Upper lobe of left lung (tissue), 6 donors: ENCODE results near the gene TRAF3. TPM values are rescaled to one million over a fixed set of nuclear protein-coding genes. Genes with fewer than 3 reads are reported as not detected.

Experiments used
- ATAC-seq, 2 donors: fragments of 200-7000 bp; cut with Tn5 transposase; one replicate each; pipeline ENCODE4 v1.9.1; 2022; ENCODE audit warnings: mild to moderate bottlenecking in 2 of 2, moderate library complexity in 2 of 2; ENCODE audit not compliant: low FRiP score in 2 of 2
- DNase-seq, 2 donors: peaks; one replicate each; pipeline ENCODE4 v3.0.0-alpha.2; 2019 to 2020
- H3K27ac ChIP-seq, 4 donors: fragments of 200-600 bp; sonication (generic); one replicate each; pipeline ENCODE4 v1.5.1; 2016 to 2019
- H3K27me3 ChIP-seq, 4 donors: fragments of 200-600 bp; sonication (generic); one replicate each; pipeline ENCODE4 v1.5.1; 2017 to 2019
- H3K36me3 ChIP-seq, 4 donors: fragments of 200-600 bp; sonication (generic); one replicate each; pipeline ENCODE4 v1.5.1; 2016 to 2019
- H3K4me1 ChIP-seq, 4 donors: fragments of 200-600 bp; sonication (generic); one replicate each; pipeline ENCODE4 v1.5.1; 2018 to 2019
- H3K4me3 ChIP-seq, 4 donors: fragments of 200-600 bp; sonication (generic); one replicate each; pipeline ENCODE4 v1.5.1; 2017 to 2019; ENCODE audit warnings: mild to moderate bottlenecking in 2 of 4, moderate library complexity in 1 of 4
- H3K9me3 ChIP-seq, 4 donors: fragments of 200-600 bp; sonication (generic); one replicate each; pipeline ENCODE4 v1.5.1; 2018 to 2019
- EP300 ChIP-seq, 4 donors: sonication (generic); formaldehyde crosslinking; IDR thresholded peaks; one replicate each; pipeline ENCODE4 v1.5.1; 2017; ENCODE audit warnings: antibody characterized with exemption in 4 of 4, control low read depth in 2 of 4
- POLR2A ChIP-seq, 4 donors: fragments of 450-650 bp; IDR thresholded peaks; one replicate each; pipeline ENCODE4 v1.5.1; 2016 to 2017; ENCODE audit warnings: antibody characterized with exemption in 4 of 4, mild to moderate bottlenecking in 2 of 4
- POLR2AphosphoS5 ChIP-seq, 2 donors: sonication (generic); formaldehyde crosslinking; IDR thresholded peaks; one replicate each; pipeline ENCODE4 v1.5.1; 2017; ENCODE audit warnings: antibody characterized with exemption in 2 of 2
- WGBS, 2 donors: methylation state at CpG; one replicate each; pipeline ENCODE4 v1.1.5; 2017 to 2018; 5-methylcytosine and 5-hydroxymethylcytosine counted together
- total RNA-seq, 6 donors: library from RNA; depleted of rRNA in 4 of 6; stranded (reverse); fragments of >200 nt in 4 of 6; gene quantifications; one replicate each; pipeline versions ENCODE4 v1.1.0 to v1.2.1, GENCODE V29; 2016 to 2021
- TF ChIP-seq, protein P1 (sequence below), 6 experiments: fragments of 450-650 bp in 4 of 6; fragments of 200-600 bp in 2 of 6; sonication (generic) in 2 of 6; IDR thresholded peaks; one replicate each; pipeline ENCODE4 v1.5.1; 2016 to 2019; ENCODE audit warnings: antibody characterized with exemption in 6 of 6
- donor health status: DM: no; HTN: no; CAD: no; lungs with moderate emphysema.
- donor health status: DM: no; HTN: yes; CAD: no; lungs with severe emphysema.

Gene TRAF3
- total RNA-seq, 6 donors from 2014 or later: 14.7 to 45.4 (median 22.1) TPM

DNA sequence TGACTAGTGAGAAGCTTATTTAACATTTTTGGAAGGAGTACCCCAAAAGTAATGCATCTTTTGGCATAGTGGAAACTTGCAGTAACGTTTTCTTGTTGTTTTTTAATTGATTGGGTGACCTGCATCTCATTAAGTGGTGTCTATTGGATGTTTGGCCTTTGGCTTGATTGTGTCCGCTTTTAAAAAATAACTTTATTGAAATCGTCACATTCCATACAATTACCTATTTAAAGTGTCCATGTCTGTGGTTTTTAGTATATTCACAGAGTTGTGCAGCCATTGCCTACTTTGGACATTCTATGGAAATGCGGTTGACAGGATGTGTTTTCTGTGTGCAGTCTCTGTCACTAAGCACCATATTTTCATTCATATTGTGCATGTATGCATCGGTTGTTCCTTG, 46.3 kb downstream of the TRAF3 start:
- peaks cover 0 to 5% (median 2%) of the 10 kb centered on the region in 4 donors for H3K4me1 ChIP-seq
- TF ChIP-seq POLR2AphosphoS5 (IDR thresholded peaks at IDR 0.05): no peak
- TF ChIP-seq POLR2A (IDR thresholded peaks at IDR 0.05): no peak
- TF ChIP-seq, protein P1, sequence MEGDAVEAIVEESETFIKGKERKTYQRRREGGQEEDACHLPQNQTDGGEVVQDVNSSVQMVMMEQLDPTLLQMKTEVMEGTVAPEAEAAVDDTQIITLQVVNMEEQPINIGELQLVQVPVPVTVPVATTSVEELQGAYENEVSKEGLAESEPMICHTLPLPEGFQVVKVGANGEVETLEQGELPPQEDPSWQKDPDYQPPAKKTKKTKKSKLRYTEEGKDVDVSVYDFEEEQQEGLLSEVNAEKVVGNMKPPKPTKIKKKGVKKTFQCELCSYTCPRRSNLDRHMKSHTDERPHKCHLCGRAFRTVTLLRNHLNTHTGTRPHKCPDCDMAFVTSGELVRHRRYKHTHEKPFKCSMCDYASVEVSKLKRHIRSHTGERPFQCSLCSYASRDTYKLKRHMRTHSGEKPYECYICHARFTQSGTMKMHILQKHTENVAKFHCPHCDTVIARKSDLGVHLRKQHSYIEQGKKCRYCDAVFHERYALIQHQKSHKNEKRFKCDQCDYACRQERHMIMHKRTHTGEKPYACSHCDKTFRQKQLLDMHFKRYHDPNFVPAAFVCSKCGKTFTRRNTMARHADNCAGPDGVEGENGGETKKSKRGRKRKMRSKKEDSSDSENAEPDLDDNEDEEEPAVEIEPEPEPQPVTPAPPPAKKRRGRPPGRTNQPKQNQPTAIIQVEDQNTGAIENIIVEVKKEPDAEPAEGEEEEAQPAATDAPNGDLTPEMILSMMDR (IDR thresholded peaks at IDR 0.05): no peak
- no peak for TF ChIP-seq EP300 (IDR thresholded peaks at IDR 0.05)
- ATAC-seq: no peak
- H3K27ac ChIP-seq: no peak overlapping the region
- H3K36me3 ChIP-seq: peaks cover 0 to 3% (median 0%) of the 10 kb centered on the region in 4 donors
- no peak overlapping the region for H3K4me3 ChIP-seq
- WGBS, 2 donors: 88 to 95% methylated on average over 5 of the region's 5 CpGs
- no peak for DNase-seq
- H3K27me3 ChIP-seq: no peaks in the 10 kb centered on the region
- no peaks in the 10 kb centered on the region for H3K9me3 ChIP-seq

DNA sequence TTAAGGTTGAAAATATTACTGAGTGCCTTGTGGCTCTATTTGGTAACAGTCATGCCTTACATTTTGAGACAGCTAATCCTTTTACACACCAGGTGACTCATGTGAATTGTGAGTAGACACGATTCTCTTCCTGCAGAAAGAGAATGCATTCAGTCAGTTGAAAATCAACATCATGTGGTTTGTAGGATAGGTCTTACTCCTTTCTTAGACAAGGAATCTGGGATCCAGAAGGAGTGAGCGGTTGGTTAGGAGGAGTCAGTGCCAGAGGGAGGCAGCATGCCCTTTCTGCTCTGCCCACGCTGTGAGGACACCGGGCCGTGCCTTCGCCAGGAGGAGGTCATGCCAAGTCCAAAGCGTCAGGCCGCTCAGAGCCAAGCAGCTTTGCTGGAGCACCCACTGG, 47.6 kb downstream of the TRAF3 start:
- Histone ChIP-seq H3K9me3 (no peaks in the 10 kb centered on the region), H3K36me3 (peaks cover 0 to 3% (median 0%) of the 10 kb centered on the region in 4 donors), H3K27me3 (no peaks in the 10 kb centered on the region), H3K4me3 (no peak overlapping the region), H3K27ac (no peak overlapping the region), H3K4me1 (peaks cover 0 to 4% (median 0%) of the 10 kb centered on the region in 4 donors)
- no peak for TF ChIP-seq POLR2AphosphoS5 (IDR thresholded peaks at IDR 0.05)
- no peak for TF ChIP-seq EP300 (IDR thresholded peaks at IDR 0.05)
- TF ChIP-seq, protein P1 (IDR thresholded peaks at IDR 0.05): no peak
- TF ChIP-seq POLR2A (IDR thresholded peaks at IDR 0.05): no peak
- WGBS, 2 donors: 68 to 94% methylated on average over 8 of the region's 8 CpGs
- DNase-seq (peak in 1 of 2 donors; percentile 58), ATAC-seq (peak in 1 of 2 donors; percentile 10)

DNA sequence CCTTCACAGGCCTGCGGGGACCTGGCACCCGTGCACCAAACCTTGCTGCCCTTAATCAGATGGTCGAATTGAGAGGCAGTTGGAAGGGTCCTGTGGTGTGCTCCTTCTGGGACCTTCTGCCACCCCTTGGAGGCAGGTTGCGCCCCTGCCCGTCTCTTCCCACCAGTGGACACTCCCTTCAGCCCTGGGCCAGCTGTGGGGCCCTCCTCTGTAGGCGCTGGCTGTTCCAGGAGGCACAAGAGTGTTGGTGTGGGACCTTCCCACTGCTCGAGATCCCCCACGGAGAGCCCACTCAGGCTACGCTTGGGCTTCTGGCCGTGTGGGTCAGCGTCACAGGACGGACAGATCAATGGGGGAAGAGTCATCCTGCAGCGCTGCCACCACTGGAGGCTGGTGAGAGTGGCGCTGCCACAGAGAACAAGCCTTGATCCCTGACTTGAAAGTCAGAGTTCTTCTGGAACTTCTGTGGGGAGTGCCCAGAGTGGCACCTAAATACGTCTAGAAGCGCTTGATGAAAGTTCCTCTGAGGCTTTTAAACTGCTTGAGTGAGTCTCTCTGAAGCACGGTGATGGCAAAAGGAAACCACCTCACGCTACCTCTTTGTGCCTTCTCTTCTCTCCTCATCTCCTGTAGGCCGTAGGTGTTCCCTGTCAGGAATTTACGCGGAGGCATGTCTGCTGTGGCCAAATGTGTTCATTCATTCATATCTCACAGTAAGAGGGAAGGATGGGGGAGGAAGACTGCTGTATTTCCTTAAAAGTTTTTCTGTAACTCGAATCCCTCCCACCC, 48.3 kb downstream of the TRAF3 start:
- peaks cover 0 to 4% (median 0%) of the 10 kb centered on the region in 4 donors for H3K36me3 ChIP-seq
- no peaks in the 10 kb centered on the region for H3K27me3 ChIP-seq
- DNase-seq: peak in 1 of 2 donors; percentile 46
- WGBS, 2 donors: 73 to 87% methylated on average over 10 to 19 of the region's 22 CpGs
- TF ChIP-seq POLR2AphosphoS5 (IDR thresholded peaks at IDR 0.05) (no peak), EP300 (IDR thresholded peaks at IDR 0.05) (no peak), POLR2A (IDR thresholded peaks at IDR 0.05) (no peak)
- TF ChIP-seq, protein P1 (IDR thresholded peaks at IDR 0.05): no peak
- H3K27ac ChIP-seq: no peak overlapping the region
- H3K4me1 ChIP-seq: peaks cover 0 to 4% (median 0%) of the 10 kb centered on the region in 4 donors
- H3K4me3 ChIP-seq: no peak overlapping the region
- ATAC-seq: peak; percentile 11 to 14
- no peaks in the 10 kb centered on the region for H3K9me3 ChIP-seq

DNA sequence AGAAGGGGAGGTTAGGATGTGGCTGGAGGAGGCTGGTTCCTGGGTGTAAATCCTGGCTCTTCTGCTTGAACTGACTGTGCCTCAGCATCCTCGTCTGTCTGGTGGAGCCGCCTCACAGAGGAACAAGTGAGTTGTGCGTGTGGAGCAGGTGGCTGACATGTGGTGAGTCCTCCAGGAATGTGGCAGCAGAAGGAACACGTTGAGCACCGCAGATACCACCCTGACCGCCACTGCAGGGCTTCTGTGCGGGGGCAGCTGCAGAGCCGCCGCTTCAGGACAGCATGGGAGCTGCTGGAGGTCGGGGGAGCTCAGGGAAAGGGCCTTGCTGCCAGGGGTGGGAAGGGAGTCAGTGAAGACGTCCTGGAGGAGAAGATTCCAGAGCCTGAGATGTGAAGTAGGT, 48.9 kb downstream of the TRAF3 start:
- H3K4me3 ChIP-seq: no peak overlapping the region
- WGBS, 2 donors: 91 to 95% methylated on average over 11 of the region's 11 CpGs
- peaks cover 0 to 4% (median 0%) of the 10 kb centered on the region in 4 donors for H3K4me1 ChIP-seq
- TF ChIP-seq, protein P1 (IDR thresholded peaks at IDR 0.05): no peak
- TF ChIP-seq POLR2AphosphoS5 (IDR thresholded peaks at IDR 0.05) (no peak), EP300 (IDR thresholded peaks at IDR 0.05) (no peak), POLR2A (IDR thresholded peaks at IDR 0.05) (no peak)
- H3K36me3 ChIP-seq: peaks cover 0 to 11% (median 2%) of the 10 kb centered on the region in 4 donors
- no peak overlapping the region for H3K27ac ChIP-seq
- DNase-seq (peak in 1 of 2 donors; percentile 52), ATAC-seq (no peak)
- H3K27me3 ChIP-seq: no peaks in the 10 kb centered on the region
- H3K9me3 ChIP-seq: no peaks in the 10 kb centered on the region
